Hepatocyte (in vitro differentiated cells): ENCODE measurements around the gene LRRC45. TPM values are rescaled to one million over a fixed set of nuclear protein-coding genes. Genes with fewer than 3 reads are reported as not detected.

Experiments
- DNase-seq: peaks from one replicate; pipeline ENCODE4 v3.0.0-alpha.2; 2016; ENCODE audit warnings: low spot score
- H2AFZ ChIP-seq: fragments of 200-600 bp; sonication (generic); 2 replicates; pipeline ENCODE4 v1.6.0; 2016; ENCODE audit warnings: antibody characterized with exemption, mild to moderate bottlenecking
- H3K27ac ChIP-seq: fragments of 200-600 bp; sonication (generic); 2 replicates; pipeline ENCODE4 v1.5.1; 2016; ENCODE audit warnings: mild to moderate bottlenecking
- H3K27me3 ChIP-seq: fragments of 200-600 bp; sonication (generic); 2 replicates; pipeline ENCODE4 v1.6.1; 2016
- H3K36me3 ChIP-seq: fragments of 200-600 bp; sonication (generic); replicated peaks from 2 replicates; pipeline ENCODE4 v1.5.1; 2016; ENCODE audit warnings: low read depth; ENCODE audit not compliant: insufficient read depth
- H3K4me1 ChIP-seq: fragments of 200-600 bp; sonication (generic); 2 replicates; pipeline ENCODE4 v1.5.1; 2016; ENCODE audit warnings: mild to moderate bottlenecking, moderate library complexity; ENCODE audit not compliant: insufficient read depth
- H3K4me2 ChIP-seq: fragments of 200-600 bp; sonication (generic); 2 replicates; pipeline ENCODE4 v1.6.0; 2016
- H3K4me3 ChIP-seq: fragments of 200-600 bp; sonication (generic); 2 replicates; pipeline ENCODE4 v1.5.1; 2016; ENCODE audit warnings: mild to moderate bottlenecking
- H3K79me2 ChIP-seq: fragments of 200-600 bp; sonication (generic); 2 replicates; pipeline ENCODE4 v1.6.0; 2017; ENCODE audit warnings: mild to moderate bottlenecking
- H3K9me2 ChIP-seq: fragments of 200-600 bp; sonication (generic); replicated peaks from 2 replicates; pipeline ENCODE4 v1.6.0; 2017; ENCODE audit warnings: mild to moderate bottlenecking; ENCODE audit not compliant: insufficient read depth
- H3K9me3 ChIP-seq: fragments of 200-600 bp; sonication (generic); 2 replicates; pipeline ENCODE4 v1.5.1; 2016; ENCODE audit warnings: low read depth, mild to moderate bottlenecking
- H4K20me1 ChIP-seq: fragments of 200-600 bp; sonication (generic); 2 replicates; pipeline ENCODE4 v1.6.0; 2016; ENCODE audit warnings: mild to moderate bottlenecking; ENCODE audit not compliant: insufficient read depth, poor library complexity, severe bottlenecking
- CTCF ChIP-seq: fragments of 200-600 bp; sonication (generic); IDR thresholded peaks from 2 replicates; pipeline ENCODE4 v1.5.1; 2016; ENCODE audit warnings: antibody characterized with exemption, mild to moderate bottlenecking; ENCODE audit not compliant: poor library complexity
- EZH2 ChIP-seq: fragments of 200-600 bp; sonication (generic); IDR thresholded peaks from 2 replicates; pipeline ENCODE4 v1.6.1; 2016; ENCODE audit warnings: antibody characterized with exemption, mild to moderate bottlenecking, borderline replicate concordance
- EZH2phosphoT487 ChIP-seq: fragments of 200-600 bp; sonication (generic); IDR thresholded peaks from one replicate; pipeline ENCODE4 v1.6.1; 2018; ENCODE audit warnings: antibody characterized with exemption, mild to moderate bottlenecking, low read depth, moderate library complexity; ENCODE audit not compliant: unreplicated experiment, severe bottlenecking
- WGBS: methylation state at CpG from one replicate; pipeline ENCODE4 v1.1.6; 2016; ENCODE audit warnings: low lambda C conversion rate; ENCODE audit errors: missing lambda C conversion rate; 5-methylcytosine and 5-hydroxymethylcytosine counted together
- polyA plus RNA-seq: library from polyadenylated mRNA; unstranded; fragments of >200 nt; fragmentation: Nextera tagmentation; extraction: Ambion mirVana; gene quantifications from 2 replicates; pipeline ENCODE4 v1.2.1, GENCODE V29; 2016
- total RNA-seq: library from RNA; depleted of rRNA; stranded (reverse); fragments of >200 nt; gene quantifications from 2 replicates; pipeline ENCODE4 v1.2.3, GENCODE V29; 2014

The LRRC45 gene
- total and polyA plus RNA-seq, 2 experiments from 2014 or later: 12.8 to 14.7 TPM

DNA sequence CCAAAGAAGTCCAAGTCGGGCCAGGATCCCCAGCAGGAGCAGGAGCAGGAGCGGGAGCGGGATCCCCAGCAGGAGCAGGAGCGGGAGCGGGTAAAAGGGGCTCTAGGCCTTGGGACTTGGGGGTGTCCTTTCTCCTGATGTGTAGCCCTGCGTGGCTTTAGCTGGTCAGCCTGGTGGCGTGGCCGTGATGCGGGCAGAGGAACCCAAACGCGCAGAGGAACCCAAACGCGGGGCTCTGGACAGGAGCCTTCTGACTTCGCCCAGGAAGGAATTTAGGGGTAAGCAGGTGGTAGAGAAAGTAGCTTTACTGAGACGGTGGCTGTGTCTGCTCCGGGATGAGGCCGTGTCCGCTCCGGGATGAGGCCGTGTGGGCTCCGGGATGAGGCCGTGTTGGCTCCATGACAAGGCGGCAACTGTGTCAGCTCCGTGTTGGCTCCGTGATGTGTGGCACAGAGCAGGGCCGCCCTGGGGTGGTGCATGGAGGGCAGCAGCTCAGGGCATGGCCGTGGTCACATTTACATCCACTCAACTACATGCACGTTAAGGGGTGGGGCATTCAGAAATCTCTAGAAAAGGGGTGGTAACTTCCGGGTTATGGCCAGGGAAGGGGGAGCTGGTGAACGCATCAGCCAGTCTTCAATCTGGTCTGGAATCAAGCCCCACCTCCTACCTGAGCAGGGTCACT, 26.2 kb upstream of the LRRC45 start:
- no peaks in the 10 kb centered on the region for H3K27me3 ChIP-seq
- no peak overlapping the region for H2AFZ ChIP-seq
- H3K79me2 ChIP-seq: peaks cover 4% of the 10 kb centered on the region
- no peak for DNase-seq
- no peak for TF ChIP-seq EZH2phosphoT487
- no peak for TF ChIP-seq CTCF
- TF ChIP-seq EZH2: no peak
- no peak overlapping the region for H3K27ac ChIP-seq
- H3K4me3 ChIP-seq: no peak overlapping the region
- peaks cover 22% of the 10 kb centered on the region for H3K4me1 ChIP-seq
- no peak overlapping the region for H3K4me2 ChIP-seq
- H4K20me1 ChIP-seq: no peaks in the 10 kb centered on the region
- H3K9me2 ChIP-seq: no peaks in the 10 kb centered on the region
- WGBS: 98% methylated on average over 30 of the region's 30 CpGs
- no peaks in the 10 kb centered on the region for H3K36me3 ChIP-seq
- no peaks in the 10 kb centered on the region for H3K9me3 ChIP-seq

GRCh38 chr17:81998212-81998611, 24.9 kb upstream of the LRRC45 start:
- Histone ChIP-seq H3K4me1 (peaks cover 17% of the 10 kb centered on the region), H4K20me1 (no peaks in the 10 kb centered on the region), H3K79me2 (peaks cover 7% of the 10 kb centered on the region), H3K4me3 (no peak overlapping the region), H3K27me3 (no peaks in the 10 kb centered on the region), H3K9me2 (no peaks in the 10 kb centered on the region), H3K36me3 (no peaks in the 10 kb centered on the region), H3K9me3 (no peaks in the 10 kb centered on the region), H3K4me2 (no peak overlapping the region), H2AFZ (no peak overlapping the region), H3K27ac (peak overlapping the region; percentile 10)
- DNase-seq: no peak
- 86% methylated on average over 7 of the region's 7 CpGs for WGBS
- no peak for TF ChIP-seq CTCF
- TF ChIP-seq EZH2: no peak
- no peak for TF ChIP-seq EZH2phosphoT487

- TF ChIP-seq CTCF (no peak), EZH2 (no peak), EZH2phosphoT487 (no peak)
- H3K9me2 ChIP-seq: no peaks in the 10 kb centered on the region
- H3K27me3 ChIP-seq: no peaks in the 10 kb centered on the region
- H3K4me3 ChIP-seq: no peak overlapping the region
- no peak overlapping the region for H3K27ac ChIP-seq
- no peak for DNase-seq
- H2AFZ ChIP-seq: no peak overlapping the region
- H4K20me1 ChIP-seq: no peaks in the 10 kb centered on the region
- H3K9me3 ChIP-seq: no peaks in the 10 kb centered on the region
- H3K4me1 ChIP-seq: peaks cover 22% of the 10 kb centered on the region
- H3K79me2 ChIP-seq: peaks cover 7% of the 10 kb centered on the region
- H3K36me3 ChIP-seq: no peaks in the 10 kb centered on the region
- 86% methylated on average over 14 of the region's 14 CpGs for WGBS
- no peak overlapping the region for H3K4me2 ChIP-seq
Measured at GRCh38 chr17:81998691-81999438, 24.2 kb upstream of the LRRC45 start.
